WERI-Rb-1 (cell line): Measurements from ENCODE around the gene BTG2.

Experiments used
- DNase-seq: peaks from one replicate; pipeline ENCODE4 v3.0.0-alpha.2; 2020
- H3K27ac ChIP-seq: fragments of 250-450 bp; sonication (Bioruptor Pico); 2 replicates; pipeline ENCODE4 v1.5.1; 2020; ENCODE audit warnings: mild to moderate bottlenecking, moderate library complexity
- H3K27me3 ChIP-seq: fragments of 250-450 bp; sonication (Bioruptor Pico); 2 replicates; pipeline ENCODE4 v1.5.1; 2021; ENCODE audit warnings: mild to moderate bottlenecking, low read depth, moderate library complexity; ENCODE audit not compliant: insufficient read depth, severe bottlenecking
- H3K36me3 ChIP-seq: fragments of 250-450 bp; sonication (Bioruptor Pico); 2 replicates; pipeline ENCODE4 v1.5.1; 2020; ENCODE audit warnings: mild to moderate bottlenecking, moderate library complexity
- H3K4me3 ChIP-seq: 2 replicates; pipeline ENCODE4 v1.5.1; 2011; ENCODE audit warnings: low read depth, mild to moderate bottlenecking, control low read depth, low read length
- H3K9me3 ChIP-seq: fragments of 250-450 bp; sonication (Bioruptor Pico); 2 replicates; pipeline ENCODE4 v1.5.1; 2021; ENCODE audit warnings: mild to moderate bottlenecking, moderate library complexity; ENCODE audit not compliant: severe bottlenecking
- CTCF ChIP-seq: IDR thresholded peaks from 2 replicates; pipeline ENCODE4 v1.5.1; 2011; ENCODE audit warnings: low read depth, mild to moderate bottlenecking, control low read depth, inconsistent platforms, low read length

The BTG2 gene

DNA sequence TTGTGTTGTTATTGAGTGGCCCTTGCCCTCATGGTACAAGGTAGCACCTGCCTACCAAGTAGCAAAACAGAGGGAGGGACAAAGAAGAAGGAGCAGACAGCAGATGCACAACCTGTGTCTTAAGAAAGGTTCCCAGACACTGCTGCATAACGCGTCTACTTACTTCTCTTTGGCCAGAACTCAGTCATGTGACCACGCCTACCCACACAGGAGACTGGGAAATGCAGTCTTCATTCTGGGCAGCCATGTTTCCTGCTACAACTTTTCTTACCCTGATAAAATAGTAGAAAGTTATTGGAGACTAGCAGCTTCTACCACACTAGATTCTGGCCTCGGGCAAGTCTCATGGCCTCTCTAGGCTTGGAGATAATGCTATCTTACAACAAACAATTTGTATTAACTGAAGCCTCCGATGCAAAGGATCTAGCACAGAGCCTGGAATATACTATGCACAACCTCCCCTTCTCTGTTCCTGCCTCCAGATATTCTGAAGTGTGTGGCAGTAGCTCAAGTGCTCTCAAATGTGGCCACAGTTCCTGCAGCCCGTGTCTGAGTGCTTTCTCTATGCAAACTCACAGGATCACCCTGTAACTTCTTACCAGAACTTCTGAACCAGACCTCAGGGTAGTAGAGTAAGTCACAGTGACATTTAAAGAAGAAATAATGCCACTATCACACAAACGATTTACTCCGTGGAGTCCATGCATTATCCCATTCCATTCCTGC, 34.1 kb upstream of the BTG2 start:
- Histone ChIP-seq H3K27me3 (no peaks in the 10 kb centered on the region), H3K36me3 (no peaks in the 10 kb centered on the region), H3K27ac (peak overlapping the region; percentile 22), H3K9me3 (no peaks in the 10 kb centered on the region), H3K4me3 (no peak overlapping the region)
- no peak for TF ChIP-seq CTCF
- DNase-seq = peak; percentile 93

DNA sequence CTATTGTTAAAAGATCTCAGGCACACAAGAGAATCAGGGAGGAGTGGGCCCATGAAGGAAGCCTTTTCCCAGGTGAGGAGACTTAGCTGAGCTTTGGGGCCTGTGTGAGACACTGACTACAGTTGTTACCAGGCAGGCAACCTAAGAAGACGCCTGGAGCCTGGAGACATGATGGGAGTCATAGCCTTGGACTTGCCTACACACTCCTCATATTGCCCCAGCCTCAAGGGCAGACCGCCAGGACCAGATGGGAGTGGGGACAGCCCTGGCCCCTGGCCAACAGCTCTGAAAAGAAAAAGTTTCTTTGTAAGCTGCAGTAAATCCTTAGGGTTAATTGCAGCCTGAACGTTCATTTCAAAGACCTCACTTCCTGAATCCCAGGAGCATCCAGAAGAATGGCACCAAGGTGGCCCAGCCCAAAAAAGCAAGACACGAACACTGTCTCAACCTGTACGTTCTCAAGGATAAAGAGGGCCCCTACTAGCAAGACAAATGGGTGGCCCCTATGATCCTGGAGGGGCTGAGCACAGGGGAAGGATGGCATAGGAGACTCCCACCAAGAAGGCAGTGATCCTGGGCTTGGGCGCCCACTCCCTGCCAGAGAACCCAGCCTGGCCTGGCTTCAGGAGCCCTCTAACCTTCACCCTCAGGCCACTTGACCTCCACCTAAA, 33.2 kb upstream of the BTG2 start:
- no peak for TF ChIP-seq CTCF
- peak; percentile 74 for DNase-seq
- H3K4me3 ChIP-seq = no peak overlapping the region
- H3K36me3 ChIP-seq = no peaks in the 10 kb centered on the region
- H3K27ac ChIP-seq = peak overlapping the region; percentile 30
- H3K9me3 ChIP-seq = no peaks in the 10 kb centered on the region
- no peaks in the 10 kb centered on the region for H3K27me3 ChIP-seq

DNA sequence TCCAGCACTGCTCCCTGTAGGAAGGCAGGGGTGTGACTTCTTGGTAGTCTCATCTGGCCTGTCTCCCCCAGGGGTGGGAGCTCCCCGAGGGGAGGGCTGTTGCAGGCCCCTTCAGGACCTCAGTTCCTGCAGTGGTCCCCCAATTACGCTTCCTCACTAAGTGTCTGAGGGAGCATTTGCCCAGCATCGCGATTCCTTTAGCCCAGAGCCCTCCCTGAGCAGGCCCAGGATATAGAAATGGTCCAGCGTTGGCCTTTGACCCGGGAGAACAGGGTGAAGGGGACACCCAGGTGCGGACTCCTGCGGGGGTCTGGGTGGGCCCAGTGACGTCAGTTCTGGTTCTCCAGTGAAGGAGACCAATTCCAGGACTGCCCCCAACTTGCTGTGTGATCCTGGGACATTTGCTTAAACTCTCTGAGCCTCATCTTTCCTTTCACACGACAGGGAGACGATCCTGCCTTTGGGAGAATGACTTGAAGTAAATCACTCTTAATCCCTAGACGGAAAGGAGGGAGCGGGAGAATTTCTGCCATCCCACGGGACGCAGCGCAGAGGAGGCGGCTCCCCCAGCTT, 32.6 kb upstream of the BTG2 start:
- no peak overlapping the region for H3K4me3 ChIP-seq
- no peak for DNase-seq
- no peaks in the 10 kb centered on the region for H3K27me3 ChIP-seq
- H3K27ac ChIP-seq = peak overlapping the region; percentile 30
- TF ChIP-seq CTCF = no peak
- no peaks in the 10 kb centered on the region for H3K36me3 ChIP-seq
- H3K9me3 ChIP-seq = no peaks in the 10 kb centered on the region

DNA sequence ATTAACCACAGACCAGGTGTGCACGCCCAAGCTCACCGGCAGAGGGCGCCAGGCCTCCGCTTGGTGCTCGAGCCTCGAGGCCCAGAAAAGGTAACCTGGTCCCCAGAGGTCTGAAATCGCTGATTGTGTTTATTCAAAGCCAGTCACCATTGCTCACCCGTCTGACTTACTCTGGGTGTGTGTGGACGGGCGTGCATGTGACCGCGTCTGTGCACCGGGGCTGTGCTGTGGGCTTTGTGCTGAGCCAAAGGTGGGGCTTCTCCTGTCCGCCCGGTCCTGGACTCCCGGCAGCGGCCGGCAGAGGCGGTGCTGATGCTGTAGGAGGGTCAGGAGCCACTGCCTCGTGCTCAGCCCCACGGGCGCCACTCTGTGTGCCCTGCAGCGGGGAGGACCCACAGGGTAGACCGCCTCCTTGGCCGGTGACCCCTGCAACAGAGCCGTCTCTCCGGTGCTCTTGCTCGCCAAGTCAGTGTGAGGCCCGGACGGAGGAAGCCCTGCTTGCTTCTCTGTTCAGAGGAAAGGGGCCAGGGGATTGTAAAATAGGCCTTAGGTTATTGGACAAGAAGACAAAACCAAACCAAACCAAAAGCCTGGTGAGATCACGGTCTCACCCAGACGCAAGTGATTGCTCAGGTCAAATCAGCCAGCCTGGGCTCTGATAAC, 32.0 kb upstream of the BTG2 start:
- H3K27ac ChIP-seq = peak overlapping the region; percentile 65
- no peaks in the 10 kb centered on the region for H3K9me3 ChIP-seq
- peak overlapping the region; percentile 11 for H3K4me3 ChIP-seq
- peak; percentile 100 for DNase-seq
- no peaks in the 10 kb centered on the region for H3K36me3 ChIP-seq
- TF ChIP-seq CTCF = peak; percentile 99
- no peaks in the 10 kb centered on the region for H3K27me3 ChIP-seq

DNA sequence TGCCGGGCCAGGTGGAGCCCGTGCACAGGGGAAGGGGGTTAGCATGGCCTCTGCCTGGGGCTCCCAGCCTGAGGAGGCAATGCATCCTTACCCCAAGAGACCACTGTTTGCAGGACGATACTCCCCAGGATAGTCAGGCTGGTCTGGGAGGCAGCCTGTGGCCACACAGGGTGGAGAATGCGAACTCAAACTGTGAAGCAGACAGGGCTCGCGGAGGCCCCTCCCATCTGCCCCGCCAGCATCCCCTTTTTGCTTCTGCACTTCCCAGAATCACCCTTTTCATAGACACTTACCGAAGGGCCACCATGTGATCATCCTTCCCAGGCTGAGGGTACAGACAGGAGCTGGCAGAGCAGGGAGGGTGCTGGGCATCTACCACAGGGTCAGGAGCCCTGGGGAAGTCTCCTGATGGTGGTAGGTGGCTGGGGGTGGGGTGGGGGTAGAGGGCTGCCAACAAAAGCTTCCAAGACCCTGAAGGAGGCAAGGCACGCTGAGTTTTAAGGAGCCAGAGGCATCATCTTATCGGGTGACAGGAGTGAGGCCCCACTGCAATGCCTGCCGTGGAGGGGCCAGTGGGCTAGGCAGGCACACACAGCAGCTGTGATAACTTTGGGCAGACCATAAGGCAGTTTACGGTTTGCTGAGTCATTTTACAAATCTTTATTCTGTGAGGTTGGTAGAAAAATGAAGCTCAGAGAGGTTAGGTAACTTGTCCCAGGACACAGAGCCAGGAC, 31.3 kb upstream of the BTG2 start:
- no peak for DNase-seq
- Histone ChIP-seq H3K4me3 (no peak overlapping the region), H3K9me3 (no peaks in the 10 kb centered on the region), H3K36me3 (no peaks in the 10 kb centered on the region), H3K27ac (peak overlapping the region; percentile 65), H3K27me3 (no peaks in the 10 kb centered on the region)
- TF ChIP-seq CTCF = no peak
